Kidney (tissue), 14 donors: ENCODE data around the gene MTCL1. TPM values are rescaled to one million over a fixed set of nuclear protein-coding genes. Genes with fewer than 3 reads are reported as not detected.

Source experiments
- DNase-seq, 5 donors: peaks; one replicate each; pipeline ENCODE4 v3.0.0-alpha.2; 2013 to 2020
- FAIRE-seq: peaks from 2 replicates; lab custom pipeline; 2012; peaks lifted over from hg19 to GRCh38; lab: Jason Lieb, UNC
- H3K27ac ChIP-seq, 2 donors: one replicate each; pipeline ENCODE4 v1.7.0; 2013; ENCODE audit warnings: low read depth in 2 of 2, low read length in 2 of 2, inconsistent platforms in 1 of 2
- H3K27me3 ChIP-seq: one replicate; pipeline ENCODE4 v1.7.1; 2013; ENCODE audit warnings: low read length, inconsistent platforms; ENCODE audit not compliant: control insufficient read depth, insufficient read depth
- H3K36me3 ChIP-seq, 3 donors: one replicate each; pipeline versions ENCODE4 v1.7.0 to v1.7.1; 2013; ENCODE audit warnings: low read length in 3 of 3, control low read depth in 1 of 3, inconsistent platforms in 1 of 3; ENCODE audit not compliant: insufficient read depth in 3 of 3, control insufficient read depth in 2 of 3
- H3K4me1 ChIP-seq, 3 donors: one replicate each; pipeline versions ENCODE4 v1.7.0 to v1.7.1; 2013; ENCODE audit warnings: low read length in 3 of 3, inconsistent platforms in 1 of 3, low read depth in 1 of 3; ENCODE audit not compliant: control insufficient read depth in 2 of 3, insufficient read depth in 2 of 3
- H3K4me3 ChIP-seq, 3 donors: one replicate each; pipeline versions ENCODE4 v1.7.0 to v1.8.1; 2013; ENCODE audit warnings: low read length in 3 of 3, control low read depth in 1 of 3, inconsistent platforms in 1 of 3
- H3K9ac ChIP-seq, 3 donors: one replicate each; pipeline versions ENCODE4 v1.7.0 to v1.7.1; 2013; ENCODE audit warnings: low read length in 3 of 3, control low read depth in 1 of 3, inconsistent platforms in 1 of 3
- H3K9me3 ChIP-seq, 3 donors: one replicate each; pipeline versions ENCODE4 v1.7.0 to v1.7.1; 2013; ENCODE audit warnings: low read length in 3 of 3, control low read depth in 1 of 3, inconsistent platforms in 1 of 3; ENCODE audit not compliant: control insufficient read depth in 2 of 3, insufficient read depth in 1 of 3
- CTCF ChIP-seq: IDR thresholded peaks from 3 replicates; pipeline ENCODE4 v1.5.1; 2012; ENCODE audit warnings: mild to moderate bottlenecking, moderate library complexity, borderline replicate concordance; ENCODE audit not compliant: insufficient read depth; ENCODE audit errors: extremely low read depth
- intact Hi-C: fragments of 100-400 bp; cut with DNase I; formaldehyde crosslinking; loops from one replicate; pipeline ENCODE4 v1.11.1; 2022
- polyA plus RNA-seq: library from polyadenylated mRNA; stranded (reverse); fragments of 350-450 nt; fragmentation: Illumina TruSeq; extraction: RNeasy Lipid Tissue Mini Kit (QIAGEN cat#74804); gene quantifications from one replicate; pipeline ENCODE4 v1.2.3, GENCODE V29; 2014; ENCODE audit warnings: low read depth, low replicate concordance; ENCODE audit not compliant: insufficient read depth
- total RNA-seq: library from RNA; stranded (reverse); fragmentation: NEBNext Ultra II Directional; extraction: Animal tissue kit (Norgen Biotek cat#: 25700); gene quantifications from one replicate; pipeline ENCODE4 v1.2.1, GENCODE V29; 2021
- donor health status: control.
- donor health status: control.
- donor health status: control.
- donor health status: control.
- donor health status: control.
- donor health status: DM: yes; HTN: yes; CAD: no.
- donor health status: Normal renal cell carcinoma (clear cell type).

The MTCL1 gene
- total and polyA plus RNA-seq, 2 donors from 2014 or later: 2.5 to 15.3 TPM

- Histone ChIP-seq H3K36me3 (no peaks in the 10 kb centered on the region), H3K9me3 (no peaks in the 10 kb centered on the region), H3K9ac (no peak overlapping the region), H3K27me3 (no peaks in the 10 kb centered on the region), H3K4me1 (no peaks in the 10 kb centered on the region), H3K27ac (no peak overlapping the region), H3K4me3 (no peak overlapping the region)
- no peak for TF ChIP-seq CTCF
- intact Hi-C loops: no loop called here
- FAIRE-seq: no peak
- DNase-seq: no peak
Observed at GRCh38 chr18:8781671-8782070, 76.3 kb downstream of the MTCL1 start.

GRCh38 chr18:8783335-8783993 is 78.1 kb downstream of the MTCL1 start:
- H3K36me3 ChIP-seq: peaks cover 0 to 5% (median 0%) of the 10 kb centered on the region in 3 donors

GRCh38 chr18:8783994-8784530 is 78.7 kb downstream of the MTCL1 start:
- Histone ChIP-seq H3K9ac (no peak overlapping the region), H3K27ac (no peak overlapping the region), H3K27me3 (no peaks in the 10 kb centered on the region), H3K36me3 (peaks cover 0 to 5% (median 0%) of the 10 kb centered on the region in 3 donors), H3K4me3 (no peak overlapping the region), H3K4me1 (no peaks in the 10 kb centered on the region), H3K9me3 (no peaks in the 10 kb centered on the region)
- no peak for DNase-seq
- intact Hi-C loops: no loop called here
- FAIRE-seq: no peak
- no peak for TF ChIP-seq CTCF

More at GRCh38 chr18:8783335-8783993, 78.1 kb downstream of the MTCL1 start:
- DNase-seq: no peak
- Histone ChIP-seq H3K27me3 (no peaks in the 10 kb centered on the region), H3K9me3 (no peaks in the 10 kb centered on the region), H3K27ac (no peak overlapping the region), H3K4me1 (no peaks in the 10 kb centered on the region), H3K9ac (no peak overlapping the region), H3K4me3 (no peak overlapping the region)
- TF ChIP-seq CTCF: no peak
- intact Hi-C loops: no loop called here
- FAIRE-seq: no peak
